Stimulated activated CD4-positive, alpha-beta T cell treated with anti-CD3 and anti-CD28 coated beads, Interleukin-4, amount 100 ng/mL, for 4 hours (primary cell): ENCODE measurements around the gene PPP4R3A.
"Not testable (repeated sequence)": the region's sequence is repeated elsewhere in the genome, so short reads cannot be mapped to it uniquely, and the experiment has no call there.

Source experiments
- DNase-seq, 2 experiments: peaks; one replicate each; pipeline ENCODE4 v3.0.0-alpha.2; 2020

PPP4R3A gene

GRCh38 chr14:91510171-91511042, at the start of gene PPP4R3A:
TSS of gene PPP4R3A (minus strand) at chr14:91510310. CDS start at chr14:91509647, 663 bp downstream.
- DNase-seq = peak; percentile 91 to 96

GRCh38 chr14:91555531-91555930, 45.4 kb upstream of the PPP4R3A start:
- no peak for DNase-seq

- DNase-seq = no peak
Measured at GRCh38 chr14:91554535-91555332, 44.6 kb upstream of the PPP4R3A start.

GRCh38 chr14:91548108-91548507, 38.0 kb upstream of the PPP4R3A start:
- DNase-seq = no peak

- no peak for DNase-seq
Measured at GRCh38 chr14:91545946-91546716, 36.0 kb upstream of the PPP4R3A start.

- DNase-seq = no peak
Measured at GRCh38 chr14:91545204-91545603, 35.1 kb upstream of the PPP4R3A start.

- no peak for DNase-seq
Measured at GRCh38 chr14:91536327-91536726, 26.2 kb upstream of the PPP4R3A start.

GRCh38 chr14:91534059-91534458, 23.9 kb upstream of the PPP4R3A start:
- not testable (repeated sequence) for DNase-seq

GRCh38 chr14:91533623-91534022, 23.5 kb upstream of the PPP4R3A start:
- no peak for DNase-seq

- DNase-seq = no peak
Measured at GRCh38 chr14:91523972-91524371, 13.9 kb upstream of the PPP4R3A start.

GRCh38 chr14:91521061-91521640, 11.0 kb upstream of the PPP4R3A start:
- no peak for DNase-seq

- DNase-seq = no peak
Measured at GRCh38 chr14:91520138-91520537, 10.0 kb upstream of the PPP4R3A start.

- DNase-seq = no peak
Measured at GRCh38 chr14:91519239-91520036, 9.3 kb upstream of the PPP4R3A start.

- no peak for DNase-seq
Measured at GRCh38 chr14:91516663-91517388, 6.7 kb upstream of the PPP4R3A start.

GRCh38 chr14:91515979-91516378, 5.9 kb upstream of the PPP4R3A start:
- no peak for DNase-seq

GRCh38 chr14:91511043-91511383, 903 bp upstream of the PPP4R3A start:
- no peak for DNase-seq

- DNase-seq = no peak
Measured at GRCh38 chr14:91509878-91510170, 286 bp downstream of the PPP4R3A start.

- peak; percentile 20 to 39 for DNase-seq
Measured at GRCh38 chr14:91509083-91509877, 830 bp downstream of the PPP4R3A start.

- DNase-seq = no peak
Measured at GRCh38 chr14:91508105-91508504, 2.0 kb downstream of the PPP4R3A start.

GRCh38 chr14:91506226-91506625, 3.9 kb downstream of the PPP4R3A start:
- no peak for DNase-seq
